Measurements from ENCODE around the gene CHRD.

Gene CHRD

GRCh38 chr3:184347321-184348056 lies 32.4 kb upstream of the CHRD start:
- DNase-seq, result no peak

GRCh38 chr3:184348057-184348382 lies 31.8 kb upstream of the CHRD start:
- no peak for DNase-seq

DNA sequence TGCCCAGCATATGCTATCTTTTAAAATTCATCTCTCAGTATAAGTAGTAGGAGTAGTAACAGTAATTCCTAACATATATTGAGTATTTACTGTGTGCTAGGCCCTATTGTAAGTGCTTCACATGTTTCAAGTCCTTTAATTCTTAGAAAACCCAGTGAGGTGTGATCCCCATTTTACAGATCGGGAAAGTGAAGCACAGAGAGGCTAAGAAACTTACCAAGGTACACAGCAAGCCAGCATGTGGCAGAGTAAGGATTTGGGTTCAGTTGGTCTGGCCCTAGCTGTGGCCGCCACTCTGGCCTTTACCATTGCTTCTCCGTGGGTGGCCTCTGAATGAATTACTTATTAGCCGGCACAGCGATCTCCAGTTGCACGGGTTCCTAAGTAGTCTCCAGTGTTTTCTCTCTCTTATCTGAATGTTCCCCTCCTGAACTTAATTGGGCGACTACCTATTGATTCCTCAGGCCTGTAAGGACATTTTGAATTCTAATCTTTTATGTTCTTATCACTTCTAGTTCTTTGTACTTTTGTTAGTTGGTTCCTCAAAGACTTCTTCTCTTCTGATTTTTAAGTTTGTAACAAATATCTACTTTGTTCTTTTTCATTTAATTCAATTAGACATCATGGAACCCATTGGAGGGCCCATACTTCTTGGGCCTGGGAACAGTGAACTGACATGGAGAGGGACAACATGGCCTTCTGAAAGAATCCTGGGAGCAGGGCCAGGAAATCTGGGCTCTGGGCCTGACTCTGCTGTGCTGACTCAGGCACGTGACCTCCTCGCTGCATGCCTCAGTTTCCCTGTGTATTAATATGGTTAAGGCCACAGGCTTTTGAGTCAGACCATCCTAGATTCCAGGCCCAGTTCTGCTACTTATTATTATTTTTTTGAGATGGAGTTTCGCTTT lies 30.0 kb upstream of the CHRD start:
- no peak for DNase-seq

- DNase-seq, result no peak
Observed at GRCh38 chr3:184350618-184351017, 29.2 kb upstream of the CHRD start.

DNA sequence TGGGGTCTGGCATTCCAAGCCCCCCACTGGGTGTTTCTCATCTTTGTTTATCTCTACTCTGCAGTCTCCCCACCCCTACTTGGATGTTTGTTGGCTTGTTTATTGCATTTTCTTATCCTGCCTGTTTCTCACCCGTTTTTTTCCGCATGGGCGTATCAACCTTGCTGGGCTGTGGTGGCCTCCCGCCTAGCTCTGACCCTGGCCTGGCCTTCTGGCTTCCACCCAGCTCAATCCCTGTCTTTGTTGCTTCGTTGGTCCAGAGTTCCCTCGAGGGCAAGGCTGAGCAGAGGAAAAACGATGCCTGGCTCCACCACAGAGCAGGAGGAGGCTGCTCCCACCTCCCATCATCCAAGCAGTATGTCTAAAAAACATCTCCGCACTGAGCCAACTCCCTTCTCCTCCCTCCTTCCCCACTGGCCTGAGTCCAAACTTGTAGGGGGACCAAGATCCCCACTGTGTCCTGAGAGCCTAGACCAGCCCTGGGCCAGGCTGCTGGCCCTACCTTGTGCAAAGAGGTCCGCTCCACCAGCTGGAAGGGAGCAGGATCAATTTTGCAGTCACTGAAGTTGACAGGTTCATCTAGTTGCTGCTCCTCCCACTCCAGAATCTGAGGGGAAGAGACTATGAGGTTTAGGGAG lies 28.2 kb upstream of the CHRD start:
- no peak for DNase-seq

GRCh38 chr3:184352149-184352785 lies 27.6 kb upstream of the CHRD start:
- DNase-seq, result no peak

- no peak for DNase-seq
Observed at GRCh38 chr3:184352897-184353545, 26.8 kb upstream of the CHRD start.

DNA sequence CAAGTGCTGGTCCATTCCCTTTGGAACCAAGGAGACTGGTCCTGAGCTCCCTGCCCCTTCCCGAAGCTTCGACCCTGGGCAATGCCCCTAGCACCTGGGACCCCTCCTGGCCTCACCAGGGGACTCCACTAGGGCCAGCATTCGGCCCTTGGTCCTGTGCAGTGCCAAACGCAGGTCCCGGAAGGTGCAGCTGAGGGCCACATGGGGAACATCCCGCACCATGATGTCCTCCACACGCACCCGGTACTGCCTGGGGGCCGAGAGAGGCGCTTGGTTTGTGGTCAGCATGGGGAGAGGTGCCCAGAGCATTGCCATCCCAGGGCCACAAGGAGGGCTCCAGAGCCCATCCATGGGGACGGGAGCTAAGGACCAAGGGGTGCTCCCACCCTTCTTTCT lies 26.3 kb upstream of the CHRD start:
- DNase-seq, result no peak

DNA sequence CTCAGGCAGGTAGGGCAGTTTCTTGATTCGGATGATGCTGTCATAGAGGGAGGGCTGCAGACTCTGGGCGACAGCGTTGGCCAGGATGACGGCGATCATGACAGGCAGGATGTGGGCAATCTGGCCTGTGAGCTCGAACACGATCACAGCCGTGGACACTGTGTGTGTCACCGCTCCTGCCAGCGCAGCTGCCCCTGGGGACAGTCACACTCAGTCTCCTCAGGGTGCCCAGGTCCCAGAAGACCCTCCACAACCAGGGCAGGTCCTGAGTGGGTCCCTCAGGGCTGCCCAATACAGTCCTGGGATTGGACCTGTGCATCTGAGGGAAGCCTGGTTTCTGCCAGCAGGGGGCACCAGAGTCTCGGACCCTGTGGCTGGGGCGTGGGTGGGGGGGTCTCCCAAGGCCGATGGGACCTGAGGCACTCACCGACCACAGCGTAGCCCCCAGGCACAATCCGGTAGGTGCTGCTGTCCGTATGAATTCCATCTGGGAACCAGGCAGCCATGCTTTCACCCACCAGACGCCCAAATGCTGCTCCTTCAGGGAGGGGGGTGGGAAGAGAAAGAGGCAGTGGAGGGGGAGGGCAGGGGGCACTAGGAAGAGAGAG lies 25.6 kb upstream of the CHRD start:
- no peak for DNase-seq

GRCh38 chr3:184354754-184355153 lies 25.1 kb upstream of the CHRD start:
- DNase-seq, result no peak

DNA sequence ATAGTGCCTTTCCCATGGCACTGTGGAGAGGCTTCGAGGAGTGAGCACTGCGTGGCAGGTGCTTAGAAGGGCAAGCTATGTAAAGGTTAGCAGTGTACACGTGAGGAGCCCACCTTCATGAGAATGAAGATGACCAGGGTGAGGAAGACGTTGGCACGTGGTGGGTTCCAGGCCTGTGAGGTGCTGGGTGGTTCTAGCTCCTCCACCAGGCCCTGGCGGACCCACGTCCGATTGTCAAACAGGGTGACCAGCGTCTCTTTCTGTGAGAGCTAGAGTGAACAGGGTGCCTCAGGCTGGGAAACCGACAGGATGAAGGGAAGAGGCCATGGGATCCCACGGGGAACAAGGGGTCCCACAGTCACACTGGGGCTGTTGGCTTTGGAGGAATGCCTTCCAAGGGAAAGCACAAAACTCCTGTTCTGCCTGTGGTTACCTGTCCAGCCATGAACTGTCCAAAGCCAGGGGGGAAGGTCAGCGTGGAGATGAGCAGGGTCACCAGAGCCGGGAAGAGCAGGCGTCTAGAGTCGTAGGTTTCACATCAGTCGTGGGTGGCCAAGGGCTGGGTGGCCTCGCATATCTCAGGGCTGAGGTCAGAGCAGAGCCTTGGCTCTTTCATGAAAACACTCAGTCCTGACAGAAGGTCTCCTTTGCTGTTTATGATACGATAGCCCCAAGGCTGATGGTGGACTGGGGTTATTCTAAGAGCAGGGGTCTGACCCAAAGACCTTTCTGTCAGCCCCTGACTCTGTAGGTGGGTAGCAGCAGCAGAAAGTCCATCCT lies 24.4 kb upstream of the CHRD start:
- no peak for DNase-seq

GRCh38 chr3:184357248-184358123 lies 22.4 kb upstream of the CHRD start:
- DNase-seq, result no peak

DNA sequence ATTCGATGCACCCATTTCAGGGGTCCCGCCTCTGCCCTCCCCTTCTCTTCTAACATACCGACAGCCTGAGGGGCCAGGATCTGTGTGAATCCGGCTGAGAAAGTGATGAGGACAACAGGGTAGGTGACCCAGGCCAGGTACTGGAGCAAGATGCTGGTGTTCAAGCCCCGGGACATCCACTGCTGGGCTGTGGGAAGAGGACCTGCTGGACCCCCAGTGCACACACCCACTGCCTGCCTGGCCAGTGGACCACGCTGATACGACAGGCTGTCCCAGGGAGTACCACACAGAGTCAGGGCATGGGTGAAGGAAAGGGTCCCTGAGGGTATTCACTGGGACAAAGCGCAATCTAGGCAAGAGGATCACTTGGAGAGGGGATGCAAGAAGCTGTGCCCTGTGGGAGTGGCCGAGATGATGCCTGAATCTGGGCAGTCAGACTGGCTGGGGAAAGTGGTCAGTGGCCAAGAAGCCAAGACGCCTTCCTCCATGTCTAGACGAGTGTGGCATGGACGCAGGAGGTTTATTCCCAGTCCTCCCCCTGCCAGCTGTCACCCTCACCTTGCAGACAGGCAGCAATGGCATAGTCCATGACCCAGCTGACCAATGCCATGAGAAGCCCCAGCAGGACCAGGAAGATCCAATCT lies 21.6 kb upstream of the CHRD start:
- DNase-seq, result no peak

GRCh38 chr3:184358921-184359350 lies 20.9 kb upstream of the CHRD start:
- DNase-seq, result no peak

DNA sequence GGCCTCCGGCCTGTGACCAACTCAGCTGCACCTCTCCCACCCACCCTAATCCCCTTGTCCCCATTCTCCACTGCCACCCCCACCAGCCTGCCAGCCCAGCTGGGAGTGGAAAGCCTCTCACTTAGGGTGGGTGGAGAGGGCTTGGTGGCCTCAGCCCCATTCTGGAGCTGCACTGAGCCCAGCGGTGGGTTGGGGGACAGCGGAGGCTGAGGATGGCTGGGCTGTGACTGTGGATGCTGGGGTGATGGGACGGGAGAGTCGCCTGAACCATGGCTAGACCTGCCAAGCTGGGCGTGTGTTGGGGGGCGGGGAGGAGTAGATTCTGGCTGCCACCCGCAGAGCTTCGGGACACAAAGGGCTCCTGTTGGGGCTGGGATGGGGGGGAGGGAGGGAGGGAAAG lies 20.2 kb upstream of the CHRD start:
- no peak for DNase-seq

DNA sequence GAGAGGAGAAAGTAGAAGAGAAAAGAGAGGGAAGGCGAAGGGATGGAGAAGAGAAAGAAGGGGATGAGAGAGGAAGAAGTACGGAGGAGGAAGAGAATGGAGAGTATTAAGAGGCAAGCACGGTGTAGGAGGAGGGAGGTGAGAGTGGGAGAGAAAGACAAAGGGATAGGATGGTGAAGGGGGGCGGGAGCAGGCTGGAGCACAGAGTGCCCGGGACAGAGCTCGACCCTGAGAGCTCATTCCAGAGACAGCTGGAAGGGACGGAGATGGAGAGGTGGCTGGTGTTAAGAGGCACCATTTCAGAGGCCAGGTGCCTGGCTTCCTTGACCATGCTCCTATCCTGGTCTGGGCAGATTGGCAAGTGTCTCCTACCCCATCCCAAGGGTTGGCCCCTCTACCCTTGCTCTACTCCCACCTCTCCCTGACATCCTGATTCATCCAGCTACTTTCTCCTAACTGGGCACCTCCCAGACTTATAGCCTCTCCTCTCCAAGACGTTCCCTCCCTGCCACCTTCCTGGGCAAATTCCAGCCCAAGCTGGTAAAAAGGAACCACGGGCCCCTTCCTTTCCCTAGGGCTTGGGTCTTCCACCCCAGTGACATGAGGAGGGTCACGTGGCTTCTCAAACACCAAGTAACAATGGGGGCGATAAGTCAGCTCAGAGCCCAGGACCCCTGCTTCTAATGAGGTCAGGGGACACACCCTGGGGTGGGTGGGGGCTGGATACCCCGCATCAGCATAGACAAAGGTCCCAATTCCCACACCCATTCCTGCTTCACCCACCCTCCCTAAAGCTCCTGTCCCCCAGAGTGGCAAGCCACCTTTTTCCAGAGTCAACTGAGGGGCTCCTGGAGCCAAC lies 19.6 kb upstream of the CHRD start:
- DNase-seq, result no peak

- DNase-seq, result no peak
Observed at GRCh38 chr3:184360929-184361531, 18.8 kb upstream of the CHRD start.

DNA sequence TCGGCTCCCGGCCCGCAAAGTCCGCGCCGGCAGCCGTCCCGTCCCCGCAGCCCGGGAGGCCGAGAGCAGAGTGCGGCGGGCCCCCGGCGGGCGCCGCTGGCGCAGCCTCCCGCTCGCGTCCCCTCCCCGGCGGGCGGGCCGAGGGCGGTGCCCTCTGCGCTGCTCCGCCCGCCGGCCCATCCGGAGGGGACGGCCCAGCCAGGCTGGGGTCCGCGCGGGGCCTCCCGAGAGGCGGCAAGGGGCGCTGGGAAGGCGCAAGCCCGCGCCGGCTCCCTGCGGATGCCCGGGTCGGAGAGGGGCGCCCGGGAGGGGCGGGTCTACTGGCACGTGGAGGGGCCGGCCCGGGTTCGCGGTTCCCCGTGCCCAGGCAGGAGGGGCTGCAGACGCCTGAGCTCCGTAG lies 18.3 kb upstream of the CHRD start, which contains the start of the genes CLCN2 and POLR2H:
Gene CLCN2 (minus strand): TSS at position 74 of the 400 bp plus-strand sequence. CDS start 126 bp downstream, outside the sequence.
Gene POLR2H (plus strand): TSS at position 179 of the 400 bp plus-strand sequence. CDS start 1,783 bp downstream, outside the sequence.
- DNase-seq, result peak; percentile 78
